GM21390 (cell line): Measurements from ENCODE around the gene UROC1.

Source experiments
- ATAC-seq: cut with Tn5 transposase; IDR thresholded peaks from one replicate; pipeline ENCODE4 v1.9.1; 2021; ENCODE audit not compliant: unreplicated experiment

The UROC1 gene

DNA sequence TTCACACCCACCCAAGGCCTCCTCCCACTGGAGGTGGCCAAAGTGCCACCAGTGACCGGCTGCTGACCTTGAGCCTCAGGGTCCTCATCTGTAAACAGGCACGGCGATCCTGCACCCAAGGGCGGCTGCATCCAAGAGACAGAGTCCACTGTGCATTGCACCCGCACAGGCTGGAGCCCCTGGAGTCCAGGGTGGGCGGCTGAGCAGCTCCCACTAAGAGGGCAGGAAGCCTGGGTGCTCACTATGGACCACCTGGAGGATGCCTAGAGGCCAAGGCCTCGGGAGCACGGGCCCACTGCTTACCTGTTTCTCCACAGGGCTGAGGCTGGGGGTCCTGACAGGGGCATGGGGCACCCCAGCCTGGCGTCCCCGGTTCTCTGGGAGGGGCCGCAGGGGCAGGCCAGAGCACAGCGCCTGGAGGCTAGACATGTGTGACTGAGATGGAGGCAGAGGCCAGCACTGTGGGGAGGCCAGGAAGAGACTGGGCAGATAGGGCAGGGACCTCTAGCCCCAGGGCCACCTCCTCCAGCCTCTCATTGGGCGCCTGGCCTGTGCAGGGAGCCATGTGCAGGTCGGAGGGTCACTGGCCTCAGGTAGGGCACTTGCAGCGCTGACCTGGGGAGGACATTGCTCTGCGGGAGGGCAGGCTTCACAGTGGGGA is at the start of gene UROC1:
Gene UROC1, minus strand, starts transcription at position 483 of the 661 bp plus-strand sequence. Its CDS starts 54 bp downstream, at position 429.
- ATAC-seq: no peak

DNA sequence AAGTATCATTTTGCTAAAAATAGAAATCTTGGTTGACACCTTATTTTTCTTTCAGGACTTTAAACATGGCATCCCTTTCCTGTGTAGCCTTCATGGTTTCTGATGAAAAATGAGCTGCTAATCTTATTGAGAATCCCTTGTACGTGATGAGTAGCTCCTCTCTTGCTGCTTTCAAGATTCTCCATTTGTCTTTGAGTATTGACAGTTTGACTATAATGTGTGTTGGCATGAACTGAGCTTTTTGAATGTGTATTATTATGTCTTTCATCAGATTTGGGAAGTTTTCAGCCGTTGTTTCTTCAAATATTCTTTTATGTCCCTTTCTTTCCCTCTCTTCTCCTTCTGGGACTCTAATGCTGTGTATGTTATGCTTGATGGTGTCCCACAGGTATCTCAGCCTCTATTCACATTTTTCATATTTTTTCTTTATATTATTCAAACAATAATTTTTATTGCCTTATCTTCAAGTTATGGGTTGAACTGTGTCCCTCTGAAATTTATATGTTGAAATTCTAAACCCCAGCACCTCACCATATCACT is 45.2 kb upstream of the UROC1 start:
- ATAC-seq: no peak

GRCh38 chr3:126558336-126559071 is 40.9 kb upstream of the UROC1 start, which contains the start of gene C3orf22:
C3orf22 (minus strand) TSS chr3:126558932; CDS start chr3:126553390, 5,542 bp downstream.
- no peak for ATAC-seq

DNA sequence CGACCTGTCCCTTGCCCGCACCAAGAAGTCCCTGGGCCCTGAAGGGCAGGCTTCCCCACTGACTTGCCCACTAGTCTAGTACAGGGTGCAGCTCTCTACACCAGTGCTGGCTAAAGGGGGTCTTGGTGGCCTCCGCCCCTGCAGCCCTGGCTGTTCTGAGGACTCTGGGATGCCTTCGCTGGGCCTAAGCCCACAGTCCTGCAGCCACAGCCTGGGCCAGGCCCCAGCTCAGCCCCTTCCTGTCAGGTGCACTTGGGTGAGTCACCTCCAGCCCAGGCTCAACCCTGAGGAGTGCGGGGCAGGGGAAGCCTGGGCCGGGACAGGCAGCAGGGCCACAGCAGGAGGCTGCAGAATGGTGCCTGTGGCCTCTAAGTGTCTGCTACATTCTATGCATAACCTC is 40.2 kb upstream of the UROC1 start:
- no peak for ATAC-seq

DNA sequence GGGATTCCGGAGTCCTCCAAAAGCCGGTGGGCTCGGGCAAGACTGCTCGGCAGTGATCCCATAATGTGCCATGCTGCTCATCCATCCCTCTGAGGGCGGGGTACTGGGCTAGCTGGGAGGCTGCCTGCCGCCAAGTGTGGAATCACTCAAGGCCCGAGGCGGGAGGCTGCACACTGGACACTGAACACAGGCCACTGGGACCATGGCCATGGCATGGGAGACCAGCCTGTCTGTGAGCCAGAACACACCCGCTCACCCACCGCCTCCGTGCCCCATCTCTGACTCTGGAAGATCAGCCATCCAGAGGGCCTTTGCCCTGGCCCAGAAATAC is 39.8 kb upstream of the UROC1 start:
- no peak for ATAC-seq

DNA sequence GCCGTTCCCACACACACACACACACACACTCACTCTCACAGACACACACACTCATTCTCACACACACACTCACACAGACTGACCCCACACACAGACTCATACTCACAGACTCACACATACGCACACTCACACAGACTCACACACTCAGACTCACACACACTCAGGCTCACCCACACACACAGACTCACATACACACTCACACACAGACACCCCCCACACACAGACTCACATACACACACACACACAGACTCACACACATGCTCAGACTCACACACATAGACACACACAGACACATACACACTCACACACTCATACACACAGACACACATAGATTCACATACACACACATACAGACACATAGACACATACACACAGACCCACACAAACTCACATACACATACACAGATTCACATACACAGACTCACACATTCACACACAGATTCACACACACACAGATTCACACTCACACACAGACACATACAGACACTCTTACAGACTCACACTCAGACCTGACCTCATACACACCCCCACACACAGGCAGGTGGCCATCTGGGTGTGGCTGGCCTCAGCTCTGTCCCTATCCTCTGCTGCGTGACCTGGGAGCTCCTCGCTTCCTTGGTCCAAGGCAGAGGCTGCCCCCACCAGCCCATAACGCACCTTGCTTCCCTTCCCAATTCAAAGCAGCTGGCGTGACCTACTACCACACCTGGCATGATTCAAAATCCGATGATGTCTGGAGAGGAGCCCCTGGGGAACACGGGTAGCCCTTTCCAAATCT is 39.3 kb upstream of the UROC1 start:
- ATAC-seq: no peak

GRCh38 chr3:126555795-126556636 is 38.4 kb upstream of the UROC1 start:
- no peak for ATAC-seq

- ATAC-seq: no peak
These were observed 37.3 kb upstream of the UROC1 start for GRCh38 chr3:126554560-126555525.

DNA sequence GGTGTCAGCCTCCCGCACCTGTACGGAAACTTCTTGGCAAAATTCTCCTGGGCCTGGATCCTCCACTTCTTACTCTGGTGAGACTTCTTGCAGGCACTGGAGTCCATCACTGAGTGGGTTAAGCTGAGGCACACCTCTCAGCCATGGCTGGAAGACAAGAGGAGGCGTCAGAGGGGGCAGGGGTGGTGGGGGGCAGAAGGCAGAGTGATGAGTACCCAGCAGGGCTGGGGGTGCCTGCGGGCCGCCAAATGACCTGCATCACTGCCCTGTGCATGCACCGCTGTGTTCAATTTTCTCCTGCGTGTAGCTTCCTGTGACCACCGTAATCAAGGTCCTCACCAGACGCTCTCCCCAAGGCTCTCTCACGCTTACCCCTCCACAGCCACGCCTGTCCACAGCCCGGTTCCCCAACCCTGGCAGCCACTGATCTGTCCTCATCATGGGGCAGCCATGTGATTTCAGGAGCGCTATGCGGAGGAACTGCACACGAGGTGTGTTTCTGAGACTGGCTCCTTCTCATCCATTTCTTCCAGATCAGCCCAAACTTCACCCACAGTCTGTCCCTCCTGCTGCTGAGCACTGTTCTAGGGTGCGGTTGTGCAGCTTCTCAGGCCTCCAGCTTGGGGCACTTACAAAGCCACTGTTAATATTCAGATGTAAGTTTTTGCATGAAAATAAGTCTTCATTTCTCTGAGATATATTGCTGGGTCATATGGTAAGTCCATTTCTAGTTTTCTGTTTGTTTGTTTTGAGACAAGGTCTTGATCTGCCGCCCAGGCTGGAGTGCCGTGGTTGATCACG is 35.9 kb upstream of the UROC1 start:
- ATAC-seq: no peak

GRCh38 chr3:126552688-126553283 is 35.2 kb upstream of the UROC1 start:
- no peak for ATAC-seq

DNA sequence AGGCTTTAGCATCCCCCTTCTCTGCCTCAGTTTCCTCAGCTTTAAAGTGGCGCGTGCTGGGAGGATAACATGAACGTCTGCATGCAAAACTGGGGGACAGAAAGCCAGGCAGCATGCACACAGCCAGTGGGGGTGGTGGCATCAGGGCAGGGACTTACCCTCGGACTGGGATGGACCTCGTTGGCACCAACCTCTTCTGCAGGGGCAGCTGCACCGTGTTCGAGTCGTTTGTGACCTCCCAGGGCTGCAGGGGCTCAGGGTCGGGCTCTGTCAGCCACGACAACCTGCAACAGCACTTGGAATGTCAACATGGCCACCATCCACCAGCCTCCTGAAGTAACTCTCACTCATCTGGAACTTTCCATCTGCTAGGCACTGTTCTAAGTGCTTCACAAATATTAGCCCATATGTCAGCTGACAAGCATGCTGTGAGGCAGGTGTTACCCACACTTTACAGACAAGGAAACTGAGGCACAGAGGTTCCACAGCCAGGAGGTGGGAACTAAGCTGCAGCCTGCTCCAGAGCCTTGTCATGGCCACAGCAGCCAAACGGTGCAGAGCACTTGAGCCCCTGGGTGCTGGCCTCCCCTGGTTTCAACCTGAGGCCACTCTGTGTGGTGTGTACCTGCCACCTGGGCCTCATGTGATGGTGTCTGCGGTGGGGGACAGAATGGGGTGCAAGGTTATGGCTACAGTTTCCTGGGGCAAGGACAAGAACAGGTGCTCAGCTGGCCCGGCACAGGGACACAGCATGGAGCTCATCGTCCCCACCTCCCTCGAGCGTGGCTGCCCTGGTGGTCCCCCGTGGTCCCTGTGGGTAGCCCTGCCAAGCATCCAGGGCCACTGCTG is 34.5 kb upstream of the UROC1 start:
- no peak for ATAC-seq

DNA sequence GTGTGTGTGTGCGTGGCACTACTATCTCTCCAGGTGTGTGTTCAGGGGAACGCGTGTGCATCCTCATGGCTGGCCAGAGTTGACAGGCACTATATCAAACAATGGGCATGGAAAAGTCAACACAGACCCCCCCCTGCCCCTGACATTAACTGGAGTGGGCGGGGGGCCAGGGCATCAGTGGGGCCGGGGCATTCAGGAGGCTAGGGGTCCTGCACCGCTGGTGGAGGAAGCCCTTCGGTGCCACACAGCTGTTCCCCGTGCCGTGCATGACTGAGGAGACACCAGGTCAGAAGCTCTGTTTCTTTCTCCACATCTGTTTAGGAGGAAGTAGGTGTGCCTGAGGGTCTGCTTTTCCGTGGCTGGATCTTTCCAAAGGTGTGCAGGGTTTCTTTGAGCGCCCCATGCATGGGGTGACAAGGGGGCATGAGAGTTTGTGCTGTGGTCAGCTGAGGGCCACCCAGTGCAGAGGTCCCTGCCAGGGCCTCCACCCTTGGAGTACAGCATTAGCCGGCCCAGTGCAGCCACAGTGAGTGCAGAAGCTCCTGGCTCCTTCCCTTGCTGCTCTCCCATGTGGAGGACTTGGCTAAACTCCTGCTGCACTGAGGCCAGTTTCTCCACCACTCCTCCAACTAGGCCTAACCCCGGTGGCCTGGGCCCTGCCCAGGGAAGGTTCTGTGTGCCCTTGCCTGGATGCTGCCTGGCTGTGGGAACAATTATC is 33.7 kb upstream of the UROC1 start:
- ATAC-seq: no peak

- ATAC-seq: no peak
These were observed 33.0 kb upstream of the UROC1 start for GRCh38 chr3:126550488-126551051.

- ATAC-seq: no peak
These were observed 32.4 kb upstream of the UROC1 start for GRCh38 chr3:126549861-126550487.

DNA sequence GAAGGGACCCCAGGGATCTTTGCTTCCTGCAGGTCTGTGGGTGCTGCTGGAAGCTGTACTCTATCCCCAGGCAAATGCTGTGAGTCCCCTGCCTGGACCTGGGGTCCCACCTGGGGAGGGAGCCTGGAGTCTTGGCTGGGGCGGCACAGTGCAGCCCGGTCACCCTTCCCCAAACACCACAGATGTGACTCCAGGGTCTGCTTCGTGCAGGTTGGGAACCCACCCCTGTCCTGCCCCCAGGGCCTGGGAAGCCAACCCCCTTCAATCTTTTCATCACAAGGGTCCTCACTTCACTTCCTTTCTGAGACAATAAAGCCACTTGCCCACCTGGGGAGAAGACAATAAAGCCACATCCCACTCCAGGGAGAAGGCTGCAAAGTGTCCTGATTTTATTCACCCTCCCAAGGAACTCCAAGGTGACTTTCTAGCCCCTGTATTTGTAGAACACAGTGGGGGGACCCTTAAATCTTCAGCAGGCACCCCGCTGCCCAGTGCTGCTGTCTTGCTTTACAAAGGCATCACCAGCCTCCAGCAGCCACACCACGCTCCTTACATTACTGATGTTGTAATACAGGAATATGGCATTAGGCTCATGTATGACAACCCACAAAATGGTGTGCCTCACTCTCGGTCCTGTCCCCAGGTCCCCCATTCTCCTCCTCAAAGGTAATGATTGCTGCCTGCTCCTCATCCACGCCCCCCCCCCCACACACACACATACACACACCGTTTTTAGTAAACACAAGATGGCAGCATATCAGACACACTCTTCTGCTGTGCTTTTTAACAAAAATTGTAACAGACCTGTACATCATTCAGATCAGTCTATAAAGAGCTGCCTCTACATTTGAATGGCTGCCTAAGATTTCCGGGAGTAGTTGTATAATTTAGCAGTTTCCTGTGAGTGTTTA is 31.2 kb upstream of the UROC1 start:
- ATAC-seq: no peak
